GM12878 (cell line): ENCODE measurements around the gene ARHGAP20. TPM values are rescaled to one million over a fixed set of nuclear protein-coding genes. Genes with fewer than 3 reads are reported as not detected.

Experiments used
- ATAC-seq: fragments of 200-7000 bp; cut with Tn5 transposase; 3 replicates; pipeline ENCODE4 v1.9.1; 2020; ENCODE audit warnings: mild to moderate bottlenecking, moderate library complexity
- BruUV-seq: library from RNA; stranded (reverse); fragments of 400-500 nt; replicated peaks from 2 replicates; lab custom pipeline; 2021; lab: Mats Ljungman, UMichigan
- CTCF ChIA-PET: fragments of 300-600 bp; sonication (Branson Sonifier 250); formaldehyde crosslinking; extraction: SDS; loops from one replicate; lab custom pipeline; 2021; ENCODE audit warnings: inconsistent platforms; lab: Yijun Ruan, JAX
- POLR2A ChIA-PET: fragments of 350-600 bp; formaldehyde crosslinking; extraction: SDS; loops from one replicate; lab custom pipeline; 2021; ENCODE audit warnings: inconsistent platforms; lab: Charles Lee
- RAD21 ChIA-PET: fragments of 300-600 bp; sonication (Branson Sonifier 250); formaldehyde crosslinking; loops from one replicate; lab custom pipeline; 2023; ENCODE audit warnings: antibody characterized with exemption; ENCODE audit not compliant: unreplicated experiment; lab: Charles Lee
- SMC1A ChIA-PET: fragments of 300-600 bp; sonication (Branson Sonifier 250); formaldehyde crosslinking; loops from one replicate; lab custom pipeline; 2023; ENCODE audit not compliant: unreplicated experiment, uncharacterized antibody; lab: Charles Lee
- DNase-seq: peaks from one replicate; pipeline ENCODE4 v3.0.0-alpha.2; 2011; ENCODE audit warnings: low read depth, low spot score
- FAIRE-seq: peaks from 3 replicates; lab custom pipeline; 2011; peaks lifted over from hg19 to GRCh38; lab: Jason Lieb, UNC
- H2AFZ ChIP-seq: 2 replicates; pipeline ENCODE4 v1.6.0; 2011; ENCODE audit warnings: low read depth, low read length, control low read depth; ENCODE audit not compliant: control insufficient read depth
- H3K27ac ChIP-seq: 2 replicates; pipeline ENCODE4 v1.5.1; 2011; ENCODE audit warnings: control low read depth; ENCODE audit not compliant: control insufficient read depth, insufficient read depth
- H3K27me3 ChIP-seq, 2 experiments: replicated peaks in 1 of 2; 2 replicates each; pipeline versions ENCODE4 v1.6.0 to v1.6.1; 2011; ENCODE audit warnings: low read length in 1 of 2; ENCODE audit not compliant: control insufficient read depth in 2 of 2, insufficient read depth in 2 of 2
- H3K36me3 ChIP-seq, 2 experiments: 2 replicates each; pipeline ENCODE4 v1.5.1; 2011; ENCODE audit warnings: low read length in 1 of 2; ENCODE audit not compliant: control insufficient read depth in 2 of 2, insufficient read depth in 2 of 2
- H3K4me1 ChIP-seq: 2 replicates; pipeline ENCODE4 v1.6.1; 2011; ENCODE audit warnings: mild to moderate bottlenecking, low read length, moderate library complexity, mixed read lengths; ENCODE audit not compliant: control insufficient read depth, insufficient read depth
- H3K4me2 ChIP-seq: 2 replicates; pipeline ENCODE4 v1.6.0; 2011; ENCODE audit warnings: control low read depth; ENCODE audit not compliant: control insufficient read depth, insufficient read depth
- H3K4me3 ChIP-seq: fragments of 200-600 bp; sonication (generic); 2 replicates; pipeline ENCODE4 v1.5.1; 2016
- H3K79me2 ChIP-seq: 2 replicates; pipeline ENCODE4 v1.6.0; 2011; ENCODE audit warnings: low read length; ENCODE audit not compliant: control insufficient read depth, insufficient read depth
- H3K9ac ChIP-seq: 2 replicates; pipeline ENCODE4 v1.8.0; 2011; ENCODE audit warnings: low read length, control low read depth, mixed read lengths; ENCODE audit not compliant: control insufficient read depth, insufficient read depth
- H3K9me3 ChIP-seq: replicated peaks from 3 replicates; pipeline ENCODE4 v1.5.1; 2011; ENCODE audit warnings: mild to moderate bottlenecking, low read length; ENCODE audit not compliant: control insufficient read depth, insufficient read depth
- H4K20me1 ChIP-seq: 2 replicates; pipeline ENCODE4 v1.6.0; 2011; ENCODE audit not compliant: control insufficient read depth, insufficient read depth
- ATF7 ChIP-seq: fragments of 450-650 bp; IDR thresholded peaks from 2 replicates; pipeline ENCODE4 v1.6.1; 2016; ENCODE audit warnings: low read depth, mild to moderate bottlenecking
- EP300 ChIP-seq, 2 experiments: fragments of 150-350 bp in 1 of 2; IDR thresholded peaks; 2 replicates each; pipeline ENCODE4 v1.6.1; 2011 to 2012; ENCODE audit warnings: low read depth in 2 of 2, low read length in 2 of 2, borderline replicate concordance in 1 of 2, improper control_type of control experiment in 1 of 2, inconsistent platforms in 1 of 2; ENCODE audit not compliant: control insufficient read depth in 1 of 2
- IKZF2 ChIP-seq, 2 experiments: fragments of 450-650 bp; IDR thresholded peaks; 2 replicates each; pipeline ENCODE4 v1.6.1; 2017; ENCODE audit warnings: mild to moderate bottlenecking in 2 of 2, moderate library complexity in 2 of 2
- MAX ChIP-seq: IDR thresholded peaks from 2 replicates; pipeline ENCODE4 v1.6.1; 2012; ENCODE audit warnings: low read depth, low read length, improper control_type of control experiment
- MLLT1 ChIP-seq: fragments of 450-650 bp; IDR thresholded peaks from 2 replicates; pipeline ENCODE4 v1.6.1; 2016; ENCODE audit warnings: mild to moderate bottlenecking
- SP1 ChIP-seq: IDR thresholded peaks from one replicate; pipeline ENCODE4 v1.6.1; 2011; ENCODE audit warnings: low read depth, low read length
- WRNIP1 ChIP-seq: IDR thresholded peaks from 2 replicates; pipeline ENCODE4 v1.6.1; 2011; ENCODE audit warnings: low read depth, low read length, improper control_type of control experiment, borderline replicate concordance
- ZBTB33 ChIP-seq: fragments of 450-650 bp; IDR thresholded peaks from 2 replicates; pipeline ENCODE4 v1.6.1; 2017; ENCODE audit warnings: mild to moderate bottlenecking
- ZNF592 ChIP-seq: fragments of 450-650 bp; IDR thresholded peaks from 2 replicates; pipeline ENCODE4 v1.6.1; 2017; ENCODE audit warnings: mild to moderate bottlenecking, moderate library complexity
- WGBS: methylation state at CpG from one replicate; pipeline ENCODE4 v1.1.6; 2016; ENCODE audit warnings: low lambda C conversion rate; ENCODE audit not compliant: insufficient replicate concordance, insufficient coverage; ENCODE audit errors: missing lambda C conversion rate; 5-methylcytosine and 5-hydroxymethylcytosine counted together
- in situ Hi-C: fragments of 300-500 bp; cut with MboI; formaldehyde crosslinking; loops from 9 replicates; pipeline ENCODE4 v1.14.3; 2018; ENCODE audit warnings: mixed read lengths
- intact Hi-C: fragments of 100-400 bp; cut with micrococcal nuclease; formaldehyde crosslinking; loops from one replicate; pipeline ENCODE4 v1.14.2; 2022; ENCODE audit not compliant: unreplicated experiment
- polyA plus RNA-seq, 11 experiments: library from polyadenylated mRNA; depleted of rRNA in 4 of 11; unstranded in 6 of 11; stranded (reverse) in 5 of 11; fragments of >200 nt; fragmentation: Nextera tagmentation in 4 of 11; fragmentation: Illumina TruSeq in 1 of 11; extraction: Ambion mirVana in 4 of 11; extraction: Trizol in 1 of 11; gene quantifications; 1 replicate in 1 of 11; 2 replicates in 10 of 11; pipeline versions ENCODE4 v1.2.1 to v1.2.3, GENCODE V29; 2011 to 2016; ENCODE audit warnings: inconsistent platforms in 2 of 11, missing spikeins in 2 of 11, low read depth in 1 of 11
- total RNA-seq, 4 experiments: library from RNA; depleted of rRNA in 3 of 4; stranded (reverse); fragments of >200 nt in 3 of 4; fragmentation: Illumina TruSeq in 1 of 4; extraction: Trizol in 1 of 4; gene quantifications; 2 replicates each; pipeline versions ENCODE4 v1.2.1 to v1.2.3, GENCODE V29; 2013 to 2021

The ARHGAP20 gene
- total and polyA plus RNA-seq, 10 of the 15 experiments (the other 5 are each of a cell fraction or from before 2014, with no cell fraction given): 0.01 TPM; not detected in 9

- TF ChIP-seq ZNF592: no peak
Observed at GRCh38 chr11:110716361-110716760, 4.1 kb upstream of the ARHGAP20 start (continued).

- ATAC-seq: no peak
- H3K27ac ChIP-seq: no peak overlapping the region
- H3K9me3 ChIP-seq: no peaks in the 10 kb centered on the region; the same call in 2 of the 3 replicates
- in situ Hi-C loops (no loop called here), intact Hi-C loops (no loop called here)
- no peaks in the 10 kb centered on the region for H3K79me2 ChIP-seq
- peaks cover 11% of the 10 kb centered on the region in 2 experiments for H3K27me3 ChIP-seq
- no peaks in the 10 kb centered on the region for H4K20me1 ChIP-seq
- no peaks in the 10 kb centered on the region for H3K4me1 ChIP-seq
- H2AFZ ChIP-seq: no peak overlapping the region
- no peak for FAIRE-seq
- H3K4me2 ChIP-seq: no peak overlapping the region
- BruUV-seq: no TSS peak
- RAD21 ChIA-PET: no interaction called here
- POLR2A ChIA-PET: no interaction called here
- no peak overlapping the region for H3K9ac ChIP-seq
- H3K36me3 ChIP-seq: no peaks in the 10 kb centered on the region
- CTCF ChIA-PET: no interaction called here
- SMC1A ChIA-PET: no interaction called here
- DNase-seq: no peak
- H3K4me3 ChIP-seq: no peak overlapping the region
- 5% methylated on average over 1 of the region's 1 CpG for WGBS
- TF ChIP-seq IKZF2 (IDR thresholded peaks at IDR 0.05) (no peak), MAX (no peak), SP1 (no peak), EP300 (IDR thresholded peaks at IDR 0.05; ENCODE audit: borderline replicate concordance in 1 of 2, control insufficient read depth in 1 of 2, low read depth in 2 of 2, low read length in 2 of 2) (no peak), MLLT1 (no peak), WRNIP1 (no peak), ATF7 (no peak), ZBTB33 (no peak)
Observed at GRCh38 chr11:110715541-110715940, 3.3 kb upstream of the ARHGAP20 start.
